ENCODE data around the gene GPNMB. TPM values are rescaled to one million over a fixed set of nuclear protein-coding genes. Genes with fewer than 3 reads are reported as not detected.

Gene GPNMB
- total and polyA plus RNA-seq, 10 of the 15 experiments (the other 5 are each of a cell fraction or from before 2014, with no cell fraction given): 5.9 to 22.3 (median 10.0) TPM

- TF ChIP-seq, protein P1, sequence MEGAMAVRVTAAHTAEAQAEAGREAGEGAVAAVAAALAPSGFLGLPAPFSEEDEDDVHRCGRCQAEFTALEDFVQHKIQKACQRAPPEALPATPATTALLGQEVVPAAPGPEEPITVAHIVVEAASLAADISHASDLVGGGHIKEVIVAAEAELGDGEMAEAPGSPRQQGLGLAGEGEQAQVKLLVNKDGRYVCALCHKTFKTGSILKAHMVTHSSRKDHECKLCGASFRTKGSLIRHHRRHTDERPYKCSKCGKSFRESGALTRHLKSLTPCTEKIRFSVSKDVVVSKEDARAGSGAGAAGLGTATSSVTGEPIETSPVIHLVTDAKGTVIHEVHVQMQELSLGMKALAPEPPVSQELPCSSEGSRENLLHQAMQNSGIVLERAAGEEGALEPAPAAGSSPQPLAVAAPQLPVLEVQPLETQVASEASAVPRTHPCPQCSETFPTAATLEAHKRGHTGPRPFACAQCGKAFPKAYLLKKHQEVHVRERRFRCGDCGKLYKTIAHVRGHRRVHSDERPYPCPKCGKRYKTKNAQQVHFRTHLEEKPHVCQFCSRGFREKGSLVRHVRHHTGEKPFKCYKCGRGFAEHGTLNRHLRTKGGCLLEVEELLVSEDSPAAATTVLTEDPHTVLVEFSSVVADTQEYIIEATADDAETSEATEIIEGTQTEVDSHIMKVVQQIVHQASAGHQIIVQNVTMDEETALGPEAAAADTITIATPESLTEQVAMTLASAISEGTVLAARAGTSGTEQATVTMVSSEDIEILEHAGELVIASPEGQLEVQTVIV (IDR thresholded peaks at IDR 0.05; ENCODE audit: borderline replicate concordance, partially characterized antibody): no peak
- TF ChIP-seq IKZF2 (IDR thresholded peaks at IDR 0.05) (0 out of 4 replicates have a peak, but pooled peaks of 1 of the 2 experiments have one; percentile 29), SREBF1 (IDR thresholded peaks at IDR 0.05; ENCODE audit: low read length) (no peak), HDAC2 (IDR thresholded peaks at IDR 0.05) (no peak), CHD1 (IDR thresholded peaks at IDR 0.05; ENCODE audit: low read depth, low read length) (0 out of 2 replicates have a peak, but pooled peaks have one; percentile 78), ZNF384 (IDR thresholded peaks at IDR 0.05; ENCODE audit: borderline replicate concordance, low read depth, low read length) (peak; percentile 21; the same call in 1 of the 2 replicates), ASH2L (IDR thresholded peaks at IDR 0.05; ENCODE audit: borderline replicate concordance, low read depth) (no peak), NBN (IDR thresholded peaks at IDR 0.05) (0 out of 2 replicates have a peak, but pooled peaks have one; percentile 50), CEBPB (IDR thresholded peaks at IDR 0.05; ENCODE audit: borderline replicate concordance in 1 of 2, low read depth in 2 of 2, low read length in 2 of 2) (no peak), IKZF1 (conservative IDR thresholded peaks at IDR 0.05) (no peak; the same call in 1 of the 2 replicates), BHLHE40 (IDR thresholded peaks at IDR 0.05; ENCODE audit: borderline replicate concordance in 1 of 2, low read depth in 2 of 2, low read length in 1 of 2) (peak; percentile 42 to 62; a peak in 3 of 4 replicates), SUPT20H (IDR thresholded peaks at IDR 0.05; ENCODE audit: borderline replicate concordance, control insufficient read depth, low read depth, low read length) (no peak), SMC3 (IDR thresholded peaks at IDR 0.05; ENCODE audit: borderline replicate concordance, low read length) (peak; percentile 75), ZBED1 (IDR thresholded peaks at IDR 0.05; ENCODE audit: borderline replicate concordance) (no peak), CBX5 (IDR thresholded peaks at IDR 0.05; ENCODE audit: low read depth) (0 out of 2 replicates have a peak, but pooled peaks have one; percentile 33), IRF3 (IDR thresholded peaks at IDR 0.05) (no peak), NFXL1 (IDR thresholded peaks at IDR 0.05; ENCODE audit: borderline replicate concordance) (no peak), REST (IDR thresholded peaks at IDR 0.05; ENCODE audit: low read depth, low read length) (no peak), BACH1 (IDR thresholded peaks at IDR 0.05; ENCODE audit: borderline replicate concordance) (peak; percentile 96)
- TF ChIP-seq, protein P2, sequence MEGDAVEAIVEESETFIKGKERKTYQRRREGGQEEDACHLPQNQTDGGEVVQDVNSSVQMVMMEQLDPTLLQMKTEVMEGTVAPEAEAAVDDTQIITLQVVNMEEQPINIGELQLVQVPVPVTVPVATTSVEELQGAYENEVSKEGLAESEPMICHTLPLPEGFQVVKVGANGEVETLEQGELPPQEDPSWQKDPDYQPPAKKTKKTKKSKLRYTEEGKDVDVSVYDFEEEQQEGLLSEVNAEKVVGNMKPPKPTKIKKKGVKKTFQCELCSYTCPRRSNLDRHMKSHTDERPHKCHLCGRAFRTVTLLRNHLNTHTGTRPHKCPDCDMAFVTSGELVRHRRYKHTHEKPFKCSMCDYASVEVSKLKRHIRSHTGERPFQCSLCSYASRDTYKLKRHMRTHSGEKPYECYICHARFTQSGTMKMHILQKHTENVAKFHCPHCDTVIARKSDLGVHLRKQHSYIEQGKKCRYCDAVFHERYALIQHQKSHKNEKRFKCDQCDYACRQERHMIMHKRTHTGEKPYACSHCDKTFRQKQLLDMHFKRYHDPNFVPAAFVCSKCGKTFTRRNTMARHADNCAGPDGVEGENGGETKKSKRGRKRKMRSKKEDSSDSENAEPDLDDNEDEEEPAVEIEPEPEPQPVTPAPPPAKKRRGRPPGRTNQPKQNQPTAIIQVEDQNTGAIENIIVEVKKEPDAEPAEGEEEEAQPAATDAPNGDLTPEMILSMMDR (IDR thresholded peaks at IDR 0.05 in 2 of 3, conservative IDR thresholded peaks at IDR 0.05 in 1 of 3; ENCODE audit: control insufficient read depth in 2 of 3, extremely low read depth in 1 of 3, insufficient read depth in 1 of 3, low read depth in 3 of 3, low read length in 3 of 3): peak; percentile 90 to 94 (median 92)
Observed at GRCh38 chr7:23273141-23273599, 26.6 kb downstream of the GPNMB start (continued).

Data from GM12878 (cell line).